GM20000 (cell line): ENCODE results near the gene CSGALNACT2.

Experiments used
- DNase-seq: peaks from one replicate; pipeline ENCODE4 v3.0.0; 2012; ENCODE audit warnings: low spot score
- TF ChIP-seq, protein P1 (sequence below): IDR thresholded peaks from 2 replicates; pipeline ENCODE4 v1.5.1; 2012; ENCODE audit warnings: mild to moderate bottlenecking, control low read depth; ENCODE audit errors: extremely low read depth, missing control alignments

Gene CSGALNACT2

DNA sequence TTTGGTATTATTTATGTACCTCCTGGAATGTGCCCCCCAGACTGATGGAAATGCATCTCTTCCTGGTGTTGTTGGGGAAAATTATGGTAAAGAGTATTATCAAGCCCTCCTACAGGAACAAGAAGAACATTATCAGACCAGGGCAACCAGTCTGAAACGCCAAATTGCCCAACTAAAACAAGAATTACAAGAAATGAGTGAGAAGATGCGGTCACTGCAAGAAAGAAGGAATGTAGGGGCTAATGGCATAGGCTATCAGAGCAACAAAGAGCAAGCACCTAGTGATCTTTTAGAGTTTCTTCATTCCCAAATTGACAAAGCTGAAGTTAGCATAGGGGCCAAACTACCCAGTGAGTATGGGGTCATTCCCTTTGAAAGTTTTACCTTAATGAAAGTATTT is 17.0 kb downstream of the CSGALNACT2 start:
- DNase-seq, result no peak
- TF ChIP-seq, protein P1, sequence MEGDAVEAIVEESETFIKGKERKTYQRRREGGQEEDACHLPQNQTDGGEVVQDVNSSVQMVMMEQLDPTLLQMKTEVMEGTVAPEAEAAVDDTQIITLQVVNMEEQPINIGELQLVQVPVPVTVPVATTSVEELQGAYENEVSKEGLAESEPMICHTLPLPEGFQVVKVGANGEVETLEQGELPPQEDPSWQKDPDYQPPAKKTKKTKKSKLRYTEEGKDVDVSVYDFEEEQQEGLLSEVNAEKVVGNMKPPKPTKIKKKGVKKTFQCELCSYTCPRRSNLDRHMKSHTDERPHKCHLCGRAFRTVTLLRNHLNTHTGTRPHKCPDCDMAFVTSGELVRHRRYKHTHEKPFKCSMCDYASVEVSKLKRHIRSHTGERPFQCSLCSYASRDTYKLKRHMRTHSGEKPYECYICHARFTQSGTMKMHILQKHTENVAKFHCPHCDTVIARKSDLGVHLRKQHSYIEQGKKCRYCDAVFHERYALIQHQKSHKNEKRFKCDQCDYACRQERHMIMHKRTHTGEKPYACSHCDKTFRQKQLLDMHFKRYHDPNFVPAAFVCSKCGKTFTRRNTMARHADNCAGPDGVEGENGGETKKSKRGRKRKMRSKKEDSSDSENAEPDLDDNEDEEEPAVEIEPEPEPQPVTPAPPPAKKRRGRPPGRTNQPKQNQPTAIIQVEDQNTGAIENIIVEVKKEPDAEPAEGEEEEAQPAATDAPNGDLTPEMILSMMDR, result no peak

DNA sequence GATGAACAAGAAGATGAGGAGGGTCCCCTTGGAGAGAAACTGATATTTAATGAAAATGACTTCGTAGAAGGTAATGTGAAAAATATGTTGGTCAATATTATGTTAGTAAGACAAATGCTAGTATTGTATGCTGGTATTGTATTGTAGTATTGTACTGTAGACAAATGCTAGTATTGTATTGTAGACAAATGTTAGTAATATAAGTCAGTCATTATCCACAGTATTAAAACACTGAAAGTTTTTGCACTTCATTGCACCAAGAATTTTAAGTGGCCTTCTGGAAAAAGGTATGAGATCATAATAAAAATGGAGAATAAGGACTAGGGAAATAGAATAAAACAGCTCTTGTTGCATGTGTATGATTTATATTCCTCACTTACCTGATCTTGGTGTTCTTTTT is 17.5 kb downstream of the CSGALNACT2 start:
- TF ChIP-seq, protein P1, result no peak
- no peak for DNase-seq

DNA sequence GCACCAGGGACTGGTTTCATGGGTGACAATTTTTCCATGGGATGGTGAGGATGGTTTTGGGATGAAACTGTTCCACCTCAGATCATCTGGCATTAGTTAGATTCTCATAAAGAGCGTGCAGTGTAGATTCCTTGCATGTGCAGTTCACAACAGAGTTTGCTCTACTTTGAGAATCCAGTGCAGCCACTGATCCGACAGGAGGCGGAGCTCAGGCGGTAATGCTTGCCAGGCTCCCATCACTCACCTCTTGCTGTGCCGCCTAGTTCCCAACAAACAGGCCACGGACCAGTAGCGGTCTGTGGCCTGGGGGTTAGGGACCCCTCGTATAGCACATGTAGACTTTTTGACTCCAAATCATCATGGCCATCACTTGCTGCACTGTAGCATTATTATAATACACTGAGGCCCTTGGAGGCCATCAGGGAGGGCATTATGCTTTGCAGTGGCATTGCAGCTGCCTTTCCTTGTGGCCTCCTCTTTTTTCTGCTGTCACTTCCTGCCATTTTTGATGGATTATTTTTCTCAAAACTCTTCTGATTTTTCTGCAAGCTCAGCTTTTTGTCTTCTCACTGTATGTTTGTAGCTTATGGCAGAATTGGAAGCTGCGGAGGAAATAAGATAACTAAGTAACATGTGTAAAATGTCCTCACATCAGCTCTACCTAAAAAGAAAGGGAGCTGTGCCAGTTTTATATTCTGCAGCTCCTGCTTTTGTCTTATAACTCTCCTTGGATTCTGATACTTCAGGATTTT is 18.5 kb downstream of the CSGALNACT2 start:
- TF ChIP-seq, protein P1, result no peak
- no peak for DNase-seq

DNA sequence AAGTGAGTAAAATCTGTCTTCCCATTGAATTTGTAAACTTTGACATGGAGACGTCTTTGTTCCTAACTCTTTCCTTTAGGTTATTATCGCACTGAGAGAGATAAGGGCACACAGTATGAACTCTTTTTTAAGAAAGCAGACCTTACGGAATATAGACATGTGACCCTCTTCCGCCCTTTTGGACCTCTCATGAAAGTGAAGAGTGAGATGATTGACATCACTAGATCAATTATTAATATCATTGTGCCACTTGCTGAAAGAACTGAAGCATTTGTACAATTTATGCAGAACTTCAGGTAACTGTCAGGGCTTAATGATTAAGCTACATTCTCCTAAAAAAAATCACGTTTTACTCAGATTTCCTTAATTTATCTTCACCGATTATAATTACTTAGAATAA is 20.4 kb downstream of the CSGALNACT2 start:
- TF ChIP-seq, protein P1, result no peak
- DNase-seq, result no peak

DNA sequence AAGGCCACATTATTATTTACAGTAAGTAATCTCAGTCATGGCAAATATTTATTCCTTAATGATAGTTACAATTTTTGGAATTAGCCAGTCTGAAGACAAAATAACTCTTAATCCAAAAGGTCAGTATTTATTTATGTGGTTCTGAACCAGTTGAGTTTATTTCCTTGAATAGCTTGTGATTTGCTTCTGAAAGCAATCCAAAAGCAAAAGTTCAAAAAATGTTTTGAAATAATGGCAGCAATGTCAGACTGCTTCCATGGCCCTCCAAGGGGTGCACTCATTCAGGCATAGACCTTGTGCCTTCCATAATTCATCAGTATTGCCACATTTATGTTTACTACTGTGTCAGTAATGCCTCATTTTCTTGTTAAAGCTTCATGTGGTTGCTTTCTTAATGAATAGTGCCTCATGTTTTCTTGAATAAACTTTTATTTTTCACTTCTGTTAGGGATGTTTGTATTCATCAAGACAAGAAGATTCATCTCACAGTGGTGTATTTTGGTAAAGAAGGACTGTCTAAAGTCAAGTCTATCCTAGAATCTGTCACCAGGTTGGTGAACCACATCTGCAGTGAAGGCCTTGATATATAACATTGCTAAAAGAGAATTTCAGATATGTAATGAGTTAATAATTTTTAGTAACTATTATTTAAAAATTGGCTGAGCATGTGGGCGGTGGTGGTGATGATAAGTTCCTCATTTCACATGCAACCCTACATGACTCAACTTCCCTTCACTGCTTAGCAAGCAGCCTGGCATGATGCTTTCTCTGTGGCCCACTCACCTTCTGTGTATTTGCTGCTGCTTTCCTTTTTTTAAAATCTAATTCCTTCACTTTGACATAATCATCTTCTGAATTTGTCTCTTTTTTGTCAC is 22.0 kb downstream of the CSGALNACT2 start:
- DNase-seq, result no peak
- TF ChIP-seq, protein P1, result no peak

DNA sequence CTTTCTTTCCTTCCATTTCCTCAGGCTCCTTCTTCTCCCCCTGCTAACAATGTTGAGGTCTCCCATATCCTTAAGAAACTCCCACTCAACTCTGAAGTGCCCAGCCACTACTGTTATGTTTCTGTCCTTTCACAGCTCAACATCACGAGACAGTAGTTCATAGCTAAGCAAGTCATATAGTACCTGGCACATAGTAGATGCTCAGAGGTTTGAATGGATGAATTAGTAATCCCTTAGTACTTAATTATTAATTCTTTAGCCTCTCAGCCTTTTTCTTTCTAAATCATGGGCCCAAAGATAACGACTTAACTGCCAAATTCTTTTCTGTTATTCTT is 22.6 kb downstream of the CSGALNACT2 start:
- no peak for DNase-seq
- TF ChIP-seq, protein P1, result no peak

DNA sequence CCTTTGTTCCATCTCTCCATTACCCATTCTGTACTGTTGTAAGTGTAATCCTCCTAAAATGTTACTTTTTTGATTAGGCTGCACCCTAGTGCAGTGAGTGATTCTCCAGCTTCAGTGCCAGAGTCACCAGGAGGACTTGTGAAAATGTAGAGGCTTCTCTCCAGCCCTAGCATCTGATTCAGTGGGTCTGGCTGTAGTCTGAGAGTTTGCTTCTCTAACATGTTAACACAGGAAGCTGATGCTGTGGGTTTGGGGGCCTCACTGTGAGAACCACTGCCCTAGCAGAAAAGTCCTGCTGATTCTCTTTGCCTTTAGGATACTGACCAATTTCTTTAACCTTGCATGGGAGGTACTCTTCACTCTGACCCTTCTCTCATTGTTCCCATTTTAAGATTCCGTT is 24.4 kb downstream of the CSGALNACT2 start:
- TF ChIP-seq, protein P1, result no peak
- no peak for DNase-seq
